HepG2 (cell line): ENCODE data around the gene CD70. TPM values are rescaled to one million over a fixed set of nuclear protein-coding genes. Genes with fewer than 3 reads are reported as not detected.
"Not testable (repeated sequence)": the region's sequence is repeated elsewhere in the genome, so short reads cannot be mapped to it uniquely, and the experiment has no call there.

Experiments used
- ATAC-seq: fragments of 200-7000 bp; cut with Tn5 transposase; 3 replicates; pipeline ENCODE4 v1.9.1; 2020; ENCODE audit warnings: mild to moderate bottlenecking, moderate library complexity
- BruUV-seq: library from RNA; stranded (reverse); fragments of 400-500 nt; replicated peaks from 2 replicates; lab custom pipeline; 2021; lab: Mats Ljungman, UMichigan
- CTCF ChIA-PET: fragments of 300-600 bp; formaldehyde crosslinking; extraction: SDS; loops from one replicate; lab custom pipeline; 2021; ENCODE audit warnings: low total read pairs, inconsistent platforms, low intra/inter-chr PET ratio; lab: Yijun Ruan, JAX
- POLR2A ChIA-PET: fragments of 350-600 bp; sonication (Branson Sonifier 250); formaldehyde crosslinking; loops from one replicate; lab custom pipeline; 2020; ENCODE audit warnings: antibody characterized with exemption, inconsistent platforms; lab: Yijun Ruan, JAX
- DNase-seq: peaks from one replicate; pipeline ENCODE4 v3.0.0-alpha.2; 2015; ENCODE audit warnings: low spot score
- FAIRE-seq: peaks from 3 replicates; lab custom pipeline; 2011; peaks lifted over from hg19 to GRCh38; lab: Jason Lieb, UNC
- H2AFZ ChIP-seq: one replicate; pipeline ENCODE4 v1.6.1; 2011; ENCODE audit warnings: low read length, inconsistent platforms
- H3K27ac ChIP-seq: fragments of 300-600 bp; 3 replicates; pipeline ENCODE4 v1.8.0; 2011; ENCODE audit warnings: mixed run types, mild to moderate bottlenecking, mixed read lengths, low read length, inconsistent platforms; ENCODE audit not compliant: insufficient read depth; ENCODE audit errors: extremely low read length
- H3K27me3 ChIP-seq, 2 experiments: fragments of 200-600 bp in 1 of 2; 2 replicates in 1 of 2; 3 replicates in 1 of 2; pipeline versions ENCODE4 v1.6.0 to v1.8.0; 2011; ENCODE audit warnings: low read length in 2 of 2, mild to moderate bottlenecking in 2 of 2, moderate library complexity in 2 of 2, inconsistent platforms in 1 of 2; ENCODE audit not compliant: insufficient read depth in 2 of 2, control insufficient read depth in 1 of 2
- H3K36me3 ChIP-seq, 2 experiments: fragments of 200-600 bp in 1 of 2; replicated peaks in 1 of 2; 2 replicates in 1 of 2; 3 replicates in 1 of 2; pipeline versions ENCODE4 v1.5.1 to v1.8.0; 2011; ENCODE audit warnings: low read length in 2 of 2, inconsistent platforms in 1 of 2; ENCODE audit not compliant: insufficient read depth in 2 of 2, control insufficient read depth in 1 of 2
- H3K4me1 ChIP-seq: 2 replicates; pipeline ENCODE4 v1.5.1; 2012; ENCODE audit warnings: low read length, inconsistent platforms; ENCODE audit not compliant: insufficient read depth
- H3K4me2 ChIP-seq: 2 replicates; pipeline ENCODE4 v1.6.0; 2011; ENCODE audit warnings: low read depth, low read length, inconsistent platforms
- H3K4me3 ChIP-seq, 3 experiments: fragments of 200-600 bp in 1 of 3; sonication (generic), shearing (Covaris generic) in 1 of 3; replicated peaks in 1 of 3; 2 replicates each; pipeline ENCODE4 v1.5.1; 2011 to 2016; ENCODE audit warnings: low read length in 3 of 3, inconsistent platforms in 2 of 3, low read depth in 2 of 3, mild to moderate bottlenecking in 2 of 3, control low read depth in 1 of 3, mixed read lengths in 1 of 3; ENCODE audit not compliant: insufficient read depth in 1 of 3
- H3K79me2 ChIP-seq: one replicate; pipeline ENCODE4 v1.6.1; 2011; ENCODE audit warnings: low read length, inconsistent platforms; ENCODE audit not compliant: insufficient read depth
- H3K9ac ChIP-seq: 2 replicates; pipeline ENCODE4 v1.6.0; 2011; ENCODE audit warnings: mild to moderate bottlenecking, low read depth, low read length, inconsistent platforms; ENCODE audit not compliant: insufficient read depth
- H3K9me3 ChIP-seq: 2 replicates; pipeline ENCODE4 v1.5.1; 2012; ENCODE audit warnings: mild to moderate bottlenecking, low read length
- H4K20me1 ChIP-seq: 2 replicates; pipeline ENCODE4 v1.6.0; 2011; ENCODE audit warnings: inconsistent platforms, mild to moderate bottlenecking, low read length, moderate library complexity; ENCODE audit not compliant: insufficient read depth
- ZNF839 ChIP-seq: sonication (generic); formaldehyde crosslinking; IDR thresholded peaks from 2 replicates; pipeline ENCODE4 v1.4.0; 2020; ENCODE audit warnings: missing genetic modification reagents, mild to moderate bottlenecking, borderline replicate concordance
- WGBS: methylation state at CpG from one replicate; pipeline ENCODE4 v1.1.6; 2017; ENCODE audit warnings: low lambda C conversion rate; 5-methylcytosine and 5-hydroxymethylcytosine counted together
- in situ Hi-C: cut with HindIII; loops from 2 replicates; pipeline ENCODE4 v1.10.0; 2017; ENCODE audit warnings: low pct_unique_long_range_greater_than_20kb; ENCODE audit not compliant: extremely low pct_ligation_motif_present
- intact Hi-C: fragments of 100-400 bp; cut with micrococcal nuclease; formaldehyde crosslinking; loops from one replicate; pipeline ENCODE4 v1.10.0; 2022; ENCODE audit not compliant: unreplicated experiment
- polyA plus RNA-seq, 8 experiments: library from polyadenylated mRNA; depleted of rRNA in 3 of 8; stranded (reverse) in 7 of 8; unstranded in 1 of 8; fragments of >200 nt; fragmentation: Illumina TruSeq in 4 of 8; extraction: Trizol in 4 of 8; gene quantifications; 2 replicates each; pipeline versions ENCODE4 v1.2.1 to v1.2.3, GENCODE V29; 2011 to 2016; ENCODE audit warnings: low read depth in 4 of 8, missing spikeins in 1 of 8, mixed read lengths in 1 of 8; ENCODE audit not compliant: insufficient read depth in 1 of 8
- total RNA-seq, 5 experiments: library from RNA; depleted of rRNA; stranded (reverse); fragments of >200 nt; fragmentation: Illumina TruSeq; extraction: Trizol; gene quantifications; 2 replicates each; pipeline ENCODE4 v1.2.3, GENCODE V29; 2016; ENCODE audit warnings: low read depth in 1 of 5

The CD70 gene
- total and polyA plus RNA-seq, 2 of the 13 experiments (the other 11 are each of a cell fraction or from before 2014, with no cell fraction given), result 0.13 TPM; not detected in 1

DNA sequence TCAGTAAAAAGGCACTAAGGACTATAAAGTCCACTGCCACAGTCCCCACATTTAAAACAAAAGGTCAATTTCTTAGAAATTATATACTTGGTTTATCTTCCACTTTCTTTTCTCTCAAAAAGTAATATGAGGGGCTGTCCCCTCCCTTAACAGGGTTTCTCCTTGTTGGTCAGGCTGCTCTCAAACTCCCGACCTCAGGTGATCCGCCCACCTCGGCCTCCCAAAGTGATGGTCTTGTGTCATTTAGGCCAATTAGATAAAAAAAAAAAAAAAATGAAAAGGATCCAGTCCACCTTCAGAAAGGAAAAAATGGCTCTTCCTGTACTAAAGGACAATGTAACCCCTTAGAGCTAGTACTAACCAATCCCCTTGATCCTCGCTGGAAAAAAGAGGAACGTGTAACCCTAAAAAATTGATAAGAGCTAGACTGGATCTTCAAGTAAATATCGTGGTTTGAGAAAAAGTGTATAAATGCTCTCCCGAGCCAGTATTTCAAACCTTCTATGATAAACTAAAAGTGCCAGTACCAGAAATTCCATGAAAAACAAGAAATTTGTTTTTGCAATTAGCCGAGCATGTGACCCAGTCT, 9.0 kb upstream of the CD70 start (continued):
- no peak for TF ChIP-seq ZNF839

- H3K4me2 ChIP-seq, H3K9me3 ChIP-seq, H2AFZ ChIP-seq, H3K79me2 ChIP-seq, BruUV-seq, FAIRE-seq, DNase-seq, H4K20me1 ChIP-seq, POLR2A ChIA-PET, ATAC-seq, H3K27me3 ChIP-seq, H3K4me3 ChIP-seq, in situ Hi-C loops, H3K36me3 ChIP-seq, H3K27ac ChIP-seq, CTCF ChIA-PET, intact Hi-C loops, H3K9ac ChIP-seq: not testable (repeated sequence)
- peaks cover 22% of the 10 kb centered on the region for H3K4me1 ChIP-seq
- 36% methylated on average over 6 of the region's 6 CpGs for WGBS
These were observed 7.4 kb upstream of the CD70 start for GRCh38 chr19:6598254-6598892.

GRCh38 chr19:6597471-6598253, 6.7 kb upstream of the CD70 start:
- FAIRE-seq, H3K4me3 ChIP-seq, in situ Hi-C loops, H3K27me3 ChIP-seq, H3K79me2 ChIP-seq, POLR2A ChIA-PET, H4K20me1 ChIP-seq, BruUV-seq, H3K36me3 ChIP-seq, H3K9ac ChIP-seq, H3K4me2 ChIP-seq, DNase-seq, intact Hi-C loops, H3K27ac ChIP-seq, H3K9me3 ChIP-seq, CTCF ChIA-PET, ATAC-seq, H2AFZ ChIP-seq: not testable (repeated sequence)
- WGBS, result 82% methylated on average over 31 of the region's 34 CpGs
- H3K4me1 ChIP-seq, result peaks cover 15% of the 10 kb centered on the region; the same call in 1 of the 2 replicates
